ENCODE data around the gene RGS1. TPM values are rescaled to one million over a fixed set of nuclear protein-coding genes. Genes with fewer than 3 reads are reported as not detected.

RGS1 gene
- total and polyA plus RNA-seq, 2 experiments from 2014 or later = not detected

DNA sequence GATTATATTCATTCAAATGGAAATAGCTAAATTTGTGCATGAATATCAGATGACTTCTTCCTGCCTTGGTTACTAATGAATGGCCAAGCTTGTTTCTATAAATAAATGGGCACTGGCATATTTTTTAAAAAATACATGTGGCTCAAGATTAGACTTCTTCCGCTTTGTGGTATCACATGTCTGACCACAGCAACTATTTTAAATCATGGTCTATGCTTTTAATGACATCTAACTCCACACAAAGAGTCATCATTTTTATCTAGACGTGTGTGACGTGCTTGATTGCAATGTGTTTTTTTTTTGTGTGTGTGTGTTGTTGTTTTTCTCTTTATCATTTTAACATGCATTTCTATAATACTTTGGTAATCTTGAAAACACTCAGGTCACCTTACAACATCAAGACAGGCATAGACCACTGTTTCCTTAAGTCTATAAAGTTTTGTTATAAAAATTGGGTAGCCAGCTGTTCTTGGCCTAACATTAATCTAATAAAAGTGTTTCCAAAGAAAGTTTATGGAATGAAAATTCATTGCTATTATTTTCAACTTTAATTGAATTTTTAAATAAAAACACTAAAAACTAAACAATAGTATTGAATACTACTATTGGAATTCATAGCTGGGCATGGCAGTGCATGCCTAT lies 29.5 kb downstream of the RGS1 start:
- in situ Hi-C loops (cut with MboI) = no loop called here
- H4K20me1 ChIP-seq (ENCODE audit: insufficient read depth) = no peaks in the 10 kb centered on the region
- peaks cover 7% of the 10 kb centered on the region; the same call in 1 of the 2 replicates for H3K4me1 ChIP-seq (ENCODE audit: insufficient read depth)
- no peaks in the 10 kb centered on the region for H3K27me3 ChIP-seq (replicated peaks; ENCODE audit: insufficient read depth)
- H3K4me3 ChIP-seq = no peak overlapping the region
- no peak overlapping the region for H2AFZ ChIP-seq
- no peaks in the 10 kb centered on the region for H3F3A ChIP-seq (ENCODE audit: insufficient read depth)
- no peaks in the 10 kb centered on the region for H3K9me3 ChIP-seq (ENCODE audit: low read depth)
- WGBS, 2 experiments (ENCODE audit: low coverage in 1 of 2, low lambda C conversion rate in 2 of 2, missing lambda C conversion rate in 2 of 2) = 80 to 88% methylated on average over 3 of the region's 3 CpGs
- no peak for TF ChIP-seq EZH2phosphoT487 (IDR thresholded peaks at IDR 0.05; ENCODE audit: insufficient read depth, low read depth)
- TF ChIP-seq EZH2 (IDR thresholded peaks at IDR 0.05; ENCODE audit: insufficient read depth, poor library complexity, severe bottlenecking) = no peak
- no peak overlapping the region for H3K27ac ChIP-seq
- no peaks in the 10 kb centered on the region for H3K9me2 ChIP-seq (ENCODE audit: insufficient read depth)
- no peak overlapping the region for H3K4me2 ChIP-seq (ENCODE audit: unreplicated experiment)
- H3K36me3 ChIP-seq (ENCODE audit: low read depth) = no peaks in the 10 kb centered on the region
- DNase-seq = peak; percentile 9
- H3K79me2 ChIP-seq (ENCODE audit: insufficient read depth) = no peaks in the 10 kb centered on the region
- no peak overlapping the region for H3K9ac ChIP-seq

DNA sequence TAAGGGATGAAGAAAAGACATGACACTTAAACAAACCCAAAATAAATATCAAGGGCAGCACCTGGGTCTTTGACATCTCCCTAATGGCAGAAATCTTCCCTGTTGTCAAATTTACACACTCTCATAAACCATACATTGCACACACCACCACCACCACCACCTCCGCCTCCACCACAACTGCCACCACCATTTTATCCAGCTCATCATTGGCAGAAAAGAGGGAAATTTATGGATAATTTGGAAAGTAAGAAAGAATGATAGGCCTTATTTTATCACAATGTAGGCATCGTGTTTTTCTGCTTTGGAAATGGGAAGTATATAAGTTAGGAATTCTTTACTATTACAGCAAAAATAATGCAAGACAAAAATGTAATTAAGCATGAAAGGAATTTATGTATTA lies 33.1 kb downstream of the RGS1 start:
- Histone ChIP-seq H3K9me3 (ENCODE audit: low read depth) (no peaks in the 10 kb centered on the region), H3K9me2 (ENCODE audit: insufficient read depth) (no peaks in the 10 kb centered on the region), H3K4me2 (ENCODE audit: unreplicated experiment) (no peak overlapping the region), H3K4me1 (ENCODE audit: insufficient read depth) (no peaks in the 10 kb centered on the region), H3K27me3 (replicated peaks; ENCODE audit: insufficient read depth) (no peaks in the 10 kb centered on the region), H3K9ac (no peak overlapping the region), H2AFZ (no peak overlapping the region), H3K79me2 (ENCODE audit: insufficient read depth) (no peaks in the 10 kb centered on the region), H3K36me3 (ENCODE audit: low read depth) (no peaks in the 10 kb centered on the region), H3F3A (ENCODE audit: insufficient read depth) (no peaks in the 10 kb centered on the region), H4K20me1 (ENCODE audit: insufficient read depth) (no peaks in the 10 kb centered on the region), H3K4me3 (no peak overlapping the region), H3K27ac (no peak overlapping the region)
- TF ChIP-seq EZH2phosphoT487 (IDR thresholded peaks at IDR 0.05; ENCODE audit: insufficient read depth, low read depth) = no peak
- no peak for TF ChIP-seq EZH2 (IDR thresholded peaks at IDR 0.05; ENCODE audit: insufficient read depth, poor library complexity, severe bottlenecking)
- no peak for DNase-seq
- in situ Hi-C loops (cut with MboI) = no loop called here
- 66 to 70% methylated on average over 2 of the region's 2 CpGs for WGBS, 2 experiments (ENCODE audit: low coverage in 1 of 2, low lambda C conversion rate in 2 of 2, missing lambda C conversion rate in 2 of 2)

GRCh38 chr1:192609110-192610079 lies 33.8 kb downstream of the RGS1 start:
- no peaks in the 10 kb centered on the region for H3K27me3 ChIP-seq (replicated peaks; ENCODE audit: insufficient read depth)
- H3K4me2 ChIP-seq (ENCODE audit: unreplicated experiment) = no peak overlapping the region
- no peak for DNase-seq
- no peaks in the 10 kb centered on the region for H3K36me3 ChIP-seq (ENCODE audit: low read depth)
- no peak overlapping the region for H3K27ac ChIP-seq
- TF ChIP-seq EZH2phosphoT487 (IDR thresholded peaks at IDR 0.05; ENCODE audit: insufficient read depth, low read depth) (no peak), EZH2 (IDR thresholded peaks at IDR 0.05; ENCODE audit: insufficient read depth, poor library complexity, severe bottlenecking) (no peak)
- no peaks in the 10 kb centered on the region for H3F3A ChIP-seq (ENCODE audit: insufficient read depth)
- no peaks in the 10 kb centered on the region for H3K9me3 ChIP-seq (ENCODE audit: low read depth)
- no peaks in the 10 kb centered on the region for H3K9me2 ChIP-seq (ENCODE audit: insufficient read depth)
- H3K4me3 ChIP-seq = no peak overlapping the region
- no peaks in the 10 kb centered on the region for H4K20me1 ChIP-seq (ENCODE audit: insufficient read depth)
- no peak overlapping the region for H3K9ac ChIP-seq
- H3K79me2 ChIP-seq (ENCODE audit: insufficient read depth) = no peaks in the 10 kb centered on the region
- in situ Hi-C loops (cut with MboI) = loop anchor here (10.0 kb wide), 1 partner anchor 405 kb away; no protein-coding TSS in a partner anchor
- WGBS, 2 experiments (ENCODE audit: low coverage in 1 of 2, low lambda C conversion rate in 2 of 2, missing lambda C conversion rate in 2 of 2) = 69 to 70% methylated on average over 12 of the region's 12 CpGs
- H3K4me1 ChIP-seq (ENCODE audit: insufficient read depth) = no peaks in the 10 kb centered on the region
- no peak overlapping the region for H2AFZ ChIP-seq

DNA sequence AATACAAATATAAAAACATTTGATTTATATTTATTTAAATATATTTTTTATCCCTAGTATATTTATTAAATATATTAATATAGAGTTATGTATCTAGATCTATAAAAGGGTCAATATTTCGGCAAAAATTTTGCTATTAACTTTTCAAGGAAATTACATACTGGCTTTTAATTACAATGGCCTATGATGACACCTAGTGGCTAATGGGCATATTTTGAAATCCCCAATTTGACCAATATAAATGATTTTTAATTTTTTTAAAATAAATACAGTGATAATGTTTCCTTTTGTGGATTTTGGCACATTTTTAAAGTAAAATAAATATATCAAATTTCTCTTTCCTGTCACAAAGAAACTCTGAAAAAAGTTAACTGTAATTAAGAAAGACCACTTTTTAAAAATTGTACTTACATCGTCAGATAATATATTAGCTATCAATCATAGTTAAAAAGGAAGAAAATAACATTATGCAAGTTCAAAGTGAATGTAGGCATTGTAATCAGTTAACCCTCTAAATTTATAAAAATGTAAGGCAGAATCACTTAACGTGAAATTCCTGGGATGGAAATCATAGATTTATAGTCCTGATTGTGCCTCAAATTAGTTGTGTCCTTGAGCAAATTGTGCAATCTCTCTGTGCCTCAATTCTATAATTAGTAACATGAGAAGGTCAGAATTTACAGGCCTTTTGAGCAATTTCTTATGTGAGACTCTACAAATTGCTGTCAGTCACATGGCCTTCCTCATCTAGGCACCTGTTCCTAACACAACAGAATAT lies 34.7 kb downstream of the RGS1 start:
- Histone ChIP-seq H3K4me2 (ENCODE audit: unreplicated experiment) (no peak overlapping the region), H3K4me1 (ENCODE audit: insufficient read depth) (no peaks in the 10 kb centered on the region), H2AFZ (no peak overlapping the region), H4K20me1 (ENCODE audit: insufficient read depth) (no peaks in the 10 kb centered on the region), H3K36me3 (ENCODE audit: low read depth) (no peaks in the 10 kb centered on the region), H3K9ac (no peak overlapping the region), H3K4me3 (no peak overlapping the region), H3K9me3 (ENCODE audit: low read depth) (no peaks in the 10 kb centered on the region), H3K9me2 (ENCODE audit: insufficient read depth) (no peaks in the 10 kb centered on the region), H3F3A (ENCODE audit: insufficient read depth) (no peaks in the 10 kb centered on the region), H3K79me2 (ENCODE audit: insufficient read depth) (no peaks in the 10 kb centered on the region), H3K27me3 (replicated peaks; ENCODE audit: insufficient read depth) (no peaks in the 10 kb centered on the region), H3K27ac (no peak overlapping the region)
- in situ Hi-C loops (cut with MboI) = loop anchor here (10.0 kb wide), 1 partner anchor 404 kb away; no protein-coding TSS in a partner anchor
- TF ChIP-seq EZH2 (IDR thresholded peaks at IDR 0.05; ENCODE audit: insufficient read depth, poor library complexity, severe bottlenecking) = no peak
- no peak for TF ChIP-seq EZH2phosphoT487 (IDR thresholded peaks at IDR 0.05; ENCODE audit: insufficient read depth, low read depth)
- 38 to 47% methylated on average over 3 of the region's 3 CpGs for WGBS, 2 experiments (ENCODE audit: low coverage in 1 of 2, low lambda C conversion rate in 2 of 2, missing lambda C conversion rate in 2 of 2)
- peak; percentile 55 for DNase-seq
